IMR-90 (cell line): Measurements from ENCODE around the gene GRK5. TPM values are rescaled to one million over a fixed set of nuclear protein-coding genes. Genes with fewer than 3 reads are reported as not detected.

Source experiments
- ATAC-seq: fragments of 200-7000 bp; cut with Tn5 transposase; 2 replicates; pipeline ENCODE4 v1.9.1; 2020; ENCODE audit warnings: low read depth, mild to moderate bottlenecking, moderate library complexity
- BruUV-seq: library from RNA; stranded (reverse); fragments of 400-500 nt; replicated peaks from 2 replicates; lab custom pipeline; 2021; lab: Mats Ljungman, UMichigan
- CTCF ChIA-PET: fragments of 300-600 bp; formaldehyde crosslinking; extraction: SDS; loops from one replicate; lab custom pipeline; 2021; ENCODE audit warnings: antibody characterized with exemption; lab: Yijun Ruan, JAX
- POLR2A ChIA-PET: fragments of 300-600 bp; sonication (Branson Sonifier 250); formaldehyde crosslinking; loops from one replicate; lab custom pipeline; 2022; ENCODE audit warnings: antibody characterized with exemption; ENCODE audit not compliant: unreplicated experiment; lab: Charles Lee
- DNase-seq: peaks from one replicate; pipeline ENCODE4 v3.0.0; 2013
- H2AFZ ChIP-seq: replicated peaks from 2 replicates; pipeline ENCODE3; 2013; ENCODE audit warnings: low read length, mild to moderate bottlenecking; ENCODE audit not compliant: poor library complexity
- H2AK5ac ChIP-seq: 2 replicates; pipeline ENCODE4 v1.6.1; 2013; ENCODE audit warnings: low read depth, low read length, inconsistent platforms
- H2AK9ac ChIP-seq: replicated peaks from 2 replicates; pipeline ENCODE3; 2013; ENCODE audit warnings: mild to moderate bottlenecking, low read depth, low read length, moderate library complexity; ENCODE audit not compliant: poor library complexity
- H2BK120ac ChIP-seq: 2 replicates; pipeline ENCODE4 v1.6.1; 2013; ENCODE audit warnings: low read depth, low read length, inconsistent platforms
- H2BK15ac ChIP-seq: 3 replicates; pipeline ENCODE4 v1.6.1; 2013; ENCODE audit warnings: low read depth, low read length, inconsistent platforms
- H2BK20ac ChIP-seq: 2 replicates; pipeline ENCODE4 v1.6.1; 2013; ENCODE audit warnings: low read depth, mild to moderate bottlenecking, inconsistent platforms, low read length, moderate library complexity
- H2BK5ac ChIP-seq: 2 replicates; pipeline ENCODE4 v1.6.1; 2013; ENCODE audit warnings: mild to moderate bottlenecking, low read depth, low read length, inconsistent platforms; ENCODE audit not compliant: poor library complexity, severe bottlenecking
- H3K14ac ChIP-seq: replicated peaks from 2 replicates; pipeline ENCODE4 v1.6.1; 2013; ENCODE audit warnings: low read depth, low read length, inconsistent platforms
- H3K18ac ChIP-seq: 2 replicates; pipeline ENCODE4 v1.6.1; 2013; ENCODE audit warnings: low read depth, low read length, control low read depth
- H3K23ac ChIP-seq: 2 replicates; pipeline ENCODE4 v1.6.1; 2013; ENCODE audit warnings: low read depth, low read length, inconsistent platforms
- H3K27ac ChIP-seq: 2 replicates; pipeline ENCODE4 v1.5.1; 2013; ENCODE audit warnings: mild to moderate bottlenecking, control low read depth, low read length; ENCODE audit not compliant: insufficient read depth
- H3K27me3 ChIP-seq: 2 replicates; pipeline ENCODE4 v1.6.1; 2013; ENCODE audit warnings: low read length; ENCODE audit not compliant: control insufficient read depth, insufficient read depth
- H3K36me3 ChIP-seq: 2 replicates; pipeline ENCODE4 v1.6.1; 2013; ENCODE audit warnings: low read length, mixed read lengths; ENCODE audit not compliant: control insufficient read depth, insufficient read depth
- H3K4ac ChIP-seq: 2 replicates; pipeline ENCODE4 v1.6.1; 2013; ENCODE audit warnings: low read depth, low read length, inconsistent platforms
- H3K4me1 ChIP-seq: 2 replicates; pipeline ENCODE4 v1.6.1; 2013; ENCODE audit warnings: low read length, mixed read lengths; ENCODE audit not compliant: control insufficient read depth, insufficient read depth
- H3K4me2 ChIP-seq: 2 replicates; pipeline ENCODE4 v1.6.1; 2013; ENCODE audit warnings: low read depth, mild to moderate bottlenecking, control low read depth, low read length, moderate library complexity
- H3K4me3 ChIP-seq: 2 replicates; pipeline ENCODE4 v1.5.1; 2013; ENCODE audit warnings: low read depth, mild to moderate bottlenecking, control low read depth, low read length, moderate library complexity; ENCODE audit not compliant: insufficient read depth
- H3K56ac ChIP-seq: 2 replicates; pipeline ENCODE4 v1.6.1; 2013; ENCODE audit warnings: low read length, inconsistent platforms; ENCODE audit not compliant: insufficient read depth; ENCODE audit errors: extremely low read depth
- H3K79me1 ChIP-seq, 2 experiments: 2 replicates each; pipeline ENCODE4 v1.6.1; 2013; ENCODE audit warnings: low read length in 2 of 2, inconsistent platforms in 1 of 2, low read depth in 1 of 2
- H3K9ac ChIP-seq: 2 replicates; pipeline ENCODE4 v1.6.1; 2013; ENCODE audit warnings: low read depth, low read length, control low read depth
- H3K9me1 ChIP-seq: 2 replicates; pipeline ENCODE4 v1.6.1; 2013; ENCODE audit warnings: low read length, inconsistent platforms; ENCODE audit not compliant: insufficient read depth
- H3K9me3 ChIP-seq: 2 replicates; pipeline ENCODE4 v1.6.1; 2013; ENCODE audit warnings: low read length; ENCODE audit not compliant: control insufficient read depth, insufficient read depth
- H4K20me1 ChIP-seq: 2 replicates; pipeline ENCODE4 v1.6.1; 2013; ENCODE audit warnings: low read length, inconsistent platforms; ENCODE audit not compliant: insufficient read depth
- H4K5ac ChIP-seq: 2 replicates; pipeline ENCODE4 v1.6.1; 2013; ENCODE audit warnings: mild to moderate bottlenecking, low read depth, low read length, control low read depth
- H4K8ac ChIP-seq, 2 experiments: 2 replicates each; pipeline ENCODE4 v1.6.1; 2013; ENCODE audit warnings: low read depth in 2 of 2, low read length in 2 of 2, control low read depth in 1 of 2, inconsistent platforms in 1 of 2
- H4K91ac ChIP-seq: 2 replicates; pipeline ENCODE4 v1.6.1; 2013; ENCODE audit warnings: low read depth, low read length, inconsistent platforms; ENCODE audit not compliant: insufficient read depth
- CHD1 ChIP-seq: IDR thresholded peaks from 2 replicates; pipeline ENCODE4 v1.6.1; 2012; ENCODE audit warnings: low read depth, low read length, improper control_type of control experiment
- MXI1 ChIP-seq: IDR thresholded peaks from 2 replicates; pipeline ENCODE4 v1.6.1; 2012; ENCODE audit warnings: low read depth, mild to moderate bottlenecking, low read length, moderate library complexity, borderline replicate concordance
- NFE2L2 ChIP-seq: fragments of 150-350 bp; IDR thresholded peaks from 2 replicates; pipeline ENCODE4 v1.6.1; 2016; ENCODE audit warnings: low read depth, mild to moderate bottlenecking, low read length
- POLR2A ChIP-seq: IDR thresholded peaks from 2 replicates; pipeline ENCODE4 v1.6.1; 2012; ENCODE audit warnings: mild to moderate bottlenecking, low read depth, low read length
- RAD21 ChIP-seq: IDR thresholded peaks from 2 replicates; pipeline ENCODE4 v1.6.1; 2012; ENCODE audit warnings: low read length, improper control_type of control experiment
- RCOR1 ChIP-seq: IDR thresholded peaks from 2 replicates; pipeline ENCODE4 v1.6.1; 2012; ENCODE audit warnings: mild to moderate bottlenecking, low read length, improper control_type of control experiment; ENCODE audit not compliant: insufficient replicate concordance
- RFX5 ChIP-seq: IDR thresholded peaks from 2 replicates; pipeline ENCODE4 v1.8.0; 2012; ENCODE audit warnings: low read depth, mild to moderate bottlenecking, low read length, moderate library complexity
- WGBS, 2 experiments: methylation state at CpG; one replicate each; pipeline versions ENCODE4 v1.1.5 to v1.1.7; 2013; ENCODE audit warnings: missing lambda C conversion rate in 2 of 2; ENCODE audit not compliant: insufficient read length in 1 of 2; ENCODE audit errors: extremely low coverage in 2 of 2; 5-methylcytosine and 5-hydroxymethylcytosine counted together
- dilution Hi-C: fragments of 300-500 bp; cut with HindIII; formaldehyde crosslinking; loops from one replicate; pipeline ENCODE4 v1.14.3; 2018; ENCODE audit warnings: low sequenced_read_pairs; ENCODE audit not compliant: unreplicated experiment
- in situ Hi-C: fragments of 300-500 bp; cut with MboI; formaldehyde crosslinking; loops from 3 replicates; pipeline ENCODE4 v1.14.3; 2019; ENCODE audit warnings: low sequenced_read_pairs, inconsistent platforms, mixed read lengths
- intact Hi-C: fragments of 100-400 bp; cut with micrococcal nuclease; formaldehyde crosslinking; loops from 2 replicates; pipeline ENCODE4 v1.10.0; 2022
- polyA plus RNA-seq, 3 experiments: library from polyadenylated mRNA; depleted of rRNA; stranded (reverse); fragments of >200 nt; gene quantifications; 2 replicates each; pipeline ENCODE4 v1.2.3, GENCODE V29; 2012; ENCODE audit warnings: low replicate concordance in 1 of 3
- total RNA-seq: library from RNA; depleted of rRNA; stranded (reverse); fragments of >200 nt; gene quantifications from 2 replicates; pipeline ENCODE4 v1.2.3, GENCODE V29; 2012
- TF ChIP-seq, protein P1 (sequence below): fragments of 150-350 bp; IDR thresholded peaks from 2 replicates; pipeline ENCODE4 v1.6.1; 2017; ENCODE audit warnings: mild to moderate bottlenecking, antibody characterized with exemption, low read length, low read depth

GRK5 gene
- total and polyA plus RNA-seq, 2 of the 4 experiments (the other 2 are of a cell fraction): 12.9 to 16.3 TPM

DNA sequence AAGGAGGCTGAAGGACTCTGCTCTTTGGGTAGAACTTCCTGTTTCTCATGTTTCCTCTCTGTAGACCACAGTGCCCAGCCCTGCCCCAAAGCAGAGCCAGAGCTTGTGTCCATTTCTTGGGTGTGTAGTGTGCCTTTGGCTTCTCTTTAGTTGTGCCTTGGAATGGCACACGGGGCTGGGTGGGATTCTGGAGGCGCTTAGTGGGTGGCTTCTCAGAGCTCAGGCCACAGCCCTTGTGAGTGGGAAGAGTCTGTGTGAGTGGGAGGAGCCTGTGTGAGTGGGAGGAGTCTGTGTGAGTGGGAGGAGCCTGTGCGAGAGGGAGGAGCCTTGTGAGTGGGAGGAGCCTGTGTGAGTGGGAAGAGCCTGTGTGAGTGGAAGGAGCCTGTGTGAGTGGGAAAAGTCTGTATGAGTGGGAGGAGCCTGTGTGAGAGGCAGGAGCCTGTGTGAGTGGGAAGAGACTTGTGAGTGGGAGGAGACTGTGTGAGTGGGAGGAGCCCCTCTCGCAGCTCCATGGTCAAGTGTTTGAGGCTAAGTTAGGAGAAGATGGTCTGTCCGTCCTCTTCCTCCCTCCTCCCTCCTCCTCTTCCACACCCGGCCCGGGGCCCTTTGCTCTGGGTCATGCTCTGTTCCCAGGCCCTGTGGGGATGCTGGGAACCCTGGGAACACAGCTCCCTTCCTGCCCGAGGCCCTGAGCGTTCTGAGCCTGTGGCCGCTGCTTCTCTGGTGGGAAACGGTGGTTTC lies 153.0 kb downstream of the GRK5 start:
- Histone ChIP-seq H3K9me1 (peaks cover 21% of the 10 kb centered on the region), H2BK120ac (no peak overlapping the region), H4K20me1 (peaks cover 67% of the 10 kb centered on the region), H3K4me1 (peaks cover 23% of the 10 kb centered on the region), H4K91ac (no peak overlapping the region), H2AK5ac (no peak overlapping the region), H2BK15ac (no peak overlapping the region), H3K4me2 (no peak overlapping the region), H3K18ac (no peak overlapping the region), H3K9me3 (0 out of 2 replicates have a peak, but pooled peaks cover 2% of the 10 kb centered on the region), H3K9ac (no peak overlapping the region), H2AFZ (no peak overlapping the region), H2BK5ac (no peak overlapping the region), H4K5ac (no peak overlapping the region), H3K14ac (no peak overlapping the region), H3K27ac (no peak overlapping the region), H3K4ac (no peak overlapping the region), H3K27me3 (no peaks in the 10 kb centered on the region), H2AK9ac (no peak overlapping the region), H3K36me3 (peaks cover 25% of the 10 kb centered on the region), H3K23ac (no peak overlapping the region), H3K56ac (no peak overlapping the region), H4K8ac (no peak overlapping the region), H3K79me1 (peaks cover 10 to 84% of the 10 kb centered on the region in 2 experiments; a peak in 3 of 4 replicates), H2BK20ac (no peak overlapping the region), H3K4me3 (no peak overlapping the region)
- peak; percentile 53 for ATAC-seq
- 92% methylated on average over 3 of the region's 11 CpGs; no CpG with 5 or more reads in 1 of the 2 experiments for WGBS, 2 experiments
- no peak for DNase-seq
- TF ChIP-seq, protein P1, sequence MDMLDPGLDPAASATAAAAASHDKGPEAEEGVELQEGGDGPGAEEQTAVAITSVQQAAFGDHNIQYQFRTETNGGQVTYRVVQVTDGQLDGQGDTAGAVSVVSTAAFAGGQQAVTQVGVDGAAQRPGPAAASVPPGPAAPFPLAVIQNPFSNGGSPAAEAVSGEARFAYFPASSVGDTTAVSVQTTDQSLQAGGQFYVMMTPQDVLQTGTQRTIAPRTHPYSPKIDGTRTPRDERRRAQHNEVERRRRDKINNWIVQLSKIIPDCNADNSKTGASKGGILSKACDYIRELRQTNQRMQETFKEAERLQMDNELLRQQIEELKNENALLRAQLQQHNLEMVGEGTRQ: no peak
- no peak for TF ChIP-seq NFE2L2
- no peak for TF ChIP-seq RAD21
- no peak for TF ChIP-seq POLR2A
- TF ChIP-seq RCOR1: no peak
- no peak for TF ChIP-seq RFX5
- TF ChIP-seq MXI1: no peak
- TF ChIP-seq CHD1: no peak
- dilution Hi-C loops (no loop called here), intact Hi-C loops (no loop called here), in situ Hi-C loops (no loop called here)
- ChIA-PET CTCF (no interaction called here), POLR2A (no interaction called here)
- no TSS peak for BruUV-seq
